Kidney epithelial cell (primary cell): ENCODE results near the gene ATF4. TPM values are rescaled to one million over a fixed set of nuclear protein-coding genes. Genes with fewer than 3 reads are reported as not detected.
"Not testable (repeated sequence)": the region's sequence is repeated elsewhere in the genome, so short reads cannot be mapped to it uniquely, and the experiment has no call there.

Experiments
- DNase-seq: peaks from one replicate; pipeline ENCODE4 v3.0.0-alpha.2; 2010; ENCODE audit warnings: low read depth
- H3K27me3 ChIP-seq: 2 replicates; pipeline ENCODE4 v1.6.0; 2011; ENCODE audit warnings: low read length; ENCODE audit not compliant: control insufficient read depth, insufficient read depth
- H3K36me3 ChIP-seq: 2 replicates; pipeline ENCODE4 v1.5.1; 2011; ENCODE audit warnings: low read length; ENCODE audit not compliant: control insufficient read depth, insufficient read depth
- H3K4me3 ChIP-seq: 2 replicates; pipeline ENCODE4 v1.5.1; 2011; ENCODE audit warnings: low read depth, mild to moderate bottlenecking, control low read depth, low read length
- CTCF ChIP-seq: IDR thresholded peaks from 2 replicates; pipeline ENCODE4 v1.5.1; 2011; ENCODE audit warnings: mild to moderate bottlenecking, moderate library complexity, low read length, control low read depth, inconsistent platforms; ENCODE audit not compliant: insufficient read depth, poor library complexity, severe bottlenecking
- total RNA-seq: library from RNA; depleted of rRNA; stranded (reverse); fragments of >200 nt; gene quantifications from 2 replicates; pipeline ENCODE4 v1.2.3, GENCODE V29; 2015

Gene ATF4
- total RNA-seq, 1 donor from 2014 or later: 763 TPM

GRCh38 chr22:39502109-39502788 lies 18.1 kb upstream of the ATF4 start, which contains the start of gene MIEF1:
Gene MIEF1 (plus strand): TSS chr22:39502290. CDS start chr22:39511295, 9,005 bp downstream.
- peak; percentile 17 for TF ChIP-seq CTCF
- H3K27me3 ChIP-seq: peaks cover 2% of the 10 kb centered on the region
- H3K4me3 ChIP-seq: peak within 1 kb of the TSS; percentile 96
- peak; percentile 86 for DNase-seq
- H3K36me3 ChIP-seq: peaks cover 2% of the 10 kb centered on the region

- no peak for TF ChIP-seq CTCF
- peak overlapping the region; percentile 96 for H3K4me3 ChIP-seq
- peaks cover 2% of the 10 kb centered on the region for H3K27me3 ChIP-seq
- H3K36me3 ChIP-seq: peaks cover 2% of the 10 kb centered on the region
- no peak for DNase-seq
Measured at GRCh38 chr22:39502789-39503409, 17.5 kb upstream of the ATF4 start.

- Histone ChIP-seq H3K27me3 (no peaks in the 10 kb centered on the region), H3K4me3 (no peak overlapping the region), H3K36me3 (peaks cover 2% of the 10 kb centered on the region)
- no peak for TF ChIP-seq CTCF
- DNase-seq: no peak
Measured at GRCh38 chr22:39503630-39504029, 16.7 kb upstream of the ATF4 start.

- H3K27me3 ChIP-seq: no peaks in the 10 kb centered on the region
- DNase-seq: no peak
- peaks cover 2% of the 10 kb centered on the region for H3K36me3 ChIP-seq
- H3K4me3 ChIP-seq: no peak overlapping the region
- no peak for TF ChIP-seq CTCF
Measured at GRCh38 chr22:39504071-39504470, 16.3 kb upstream of the ATF4 start.

- DNase-seq, H3K4me3 ChIP-seq, H3K36me3 ChIP-seq, H3K27me3 ChIP-seq: not testable (repeated sequence)
Measured at GRCh38 chr22:39507021-39507420, 13.3 kb upstream of the ATF4 start.

- no peak for DNase-seq
- no peak for TF ChIP-seq CTCF
- no peaks in the 10 kb centered on the region for H3K27me3 ChIP-seq
- no peak overlapping the region for H3K4me3 ChIP-seq
- peaks cover 2% of the 10 kb centered on the region for H3K36me3 ChIP-seq
Measured at GRCh38 chr22:39508393-39508792, 12.0 kb upstream of the ATF4 start.
